WERI-Rb-1 (cell line): Measurements from ENCODE around the gene ARHGEF3.

Source experiments
- DNase-seq: peaks from one replicate; pipeline ENCODE4 v3.0.0-alpha.2; 2020
- H3K27ac ChIP-seq: fragments of 250-450 bp; sonication (Bioruptor Pico); 2 replicates; pipeline ENCODE4 v1.5.1; 2020; ENCODE audit warnings: mild to moderate bottlenecking, moderate library complexity
- H3K27me3 ChIP-seq: fragments of 250-450 bp; sonication (Bioruptor Pico); 2 replicates; pipeline ENCODE4 v1.5.1; 2021; ENCODE audit warnings: mild to moderate bottlenecking, low read depth, moderate library complexity; ENCODE audit not compliant: insufficient read depth, severe bottlenecking
- H3K36me3 ChIP-seq: fragments of 250-450 bp; sonication (Bioruptor Pico); 2 replicates; pipeline ENCODE4 v1.5.1; 2020; ENCODE audit warnings: mild to moderate bottlenecking, moderate library complexity
- H3K4me3 ChIP-seq: 2 replicates; pipeline ENCODE4 v1.5.1; 2011; ENCODE audit warnings: low read depth, mild to moderate bottlenecking, control low read depth, low read length
- H3K9me3 ChIP-seq: fragments of 250-450 bp; sonication (Bioruptor Pico); 2 replicates; pipeline ENCODE4 v1.5.1; 2021; ENCODE audit warnings: mild to moderate bottlenecking, moderate library complexity; ENCODE audit not compliant: severe bottlenecking
- CTCF ChIP-seq: IDR thresholded peaks from 2 replicates; pipeline ENCODE4 v1.5.1; 2011; ENCODE audit warnings: low read depth, mild to moderate bottlenecking, control low read depth, inconsistent platforms, low read length

ARHGEF3 gene

GRCh38 chr3:56783644-56784447 is 17.9 kb downstream of the ARHGEF3 start:
- H3K27me3 ChIP-seq = no peaks in the 10 kb centered on the region
- H3K4me3 ChIP-seq = no peak overlapping the region
- H3K9me3 ChIP-seq = no peaks in the 10 kb centered on the region
- H3K27ac ChIP-seq = no peak overlapping the region
- DNase-seq = no peak
- no peak for TF ChIP-seq CTCF
- H3K36me3 ChIP-seq = no peaks in the 10 kb centered on the region

GRCh38 chr3:56782906-56783305 is 18.8 kb downstream of the ARHGEF3 start:
- no peaks in the 10 kb centered on the region for H3K27me3 ChIP-seq
- no peak overlapping the region for H3K27ac ChIP-seq
- DNase-seq = no peak
- no peaks in the 10 kb centered on the region for H3K36me3 ChIP-seq
- no peak for TF ChIP-seq CTCF
- H3K4me3 ChIP-seq = no peak overlapping the region
- H3K9me3 ChIP-seq = no peaks in the 10 kb centered on the region

- H3K9me3 ChIP-seq = no peaks in the 10 kb centered on the region
- DNase-seq = no peak
- H3K27me3 ChIP-seq = no peaks in the 10 kb centered on the region
- no peaks in the 10 kb centered on the region for H3K36me3 ChIP-seq
- H3K27ac ChIP-seq = no peak overlapping the region
- no peak overlapping the region for H3K4me3 ChIP-seq
- TF ChIP-seq CTCF = no peak
Measured at GRCh38 chr3:56782215-56782614, 19.5 kb downstream of the ARHGEF3 start.

GRCh38 chr3:56781762-56782161 is 20.0 kb downstream of the ARHGEF3 start:
- H3K27ac ChIP-seq = no peak overlapping the region
- H3K36me3 ChIP-seq = no peaks in the 10 kb centered on the region
- H3K9me3 ChIP-seq = no peaks in the 10 kb centered on the region
- no peak for TF ChIP-seq CTCF
- no peak for DNase-seq
- no peak overlapping the region for H3K4me3 ChIP-seq
- H3K27me3 ChIP-seq = no peaks in the 10 kb centered on the region

- H3K36me3 ChIP-seq = no peaks in the 10 kb centered on the region
- TF ChIP-seq CTCF = no peak
- DNase-seq = no peak
- H3K9me3 ChIP-seq = no peaks in the 10 kb centered on the region
- no peak overlapping the region for H3K4me3 ChIP-seq
- no peak overlapping the region for H3K27ac ChIP-seq
- no peaks in the 10 kb centered on the region for H3K27me3 ChIP-seq
Measured at GRCh38 chr3:56780936-56781335, 20.8 kb downstream of the ARHGEF3 start.

- no peaks in the 10 kb centered on the region for H3K9me3 ChIP-seq
- no peak for TF ChIP-seq CTCF
- H3K4me3 ChIP-seq = no peak overlapping the region
- no peaks in the 10 kb centered on the region for H3K36me3 ChIP-seq
- DNase-seq = no peak
- no peaks in the 10 kb centered on the region for H3K27me3 ChIP-seq
- no peak overlapping the region for H3K27ac ChIP-seq
Measured at GRCh38 chr3:56778893-56779292, 22.9 kb downstream of the ARHGEF3 start.
